Forelimb muscle (tissue), 1 donor: Measurements from ENCODE around the gene GIPC3. TPM values are rescaled to one million over a fixed set of nuclear protein-coding genes. Genes with fewer than 3 reads are reported as not detected.
"Not testable (repeated sequence)": the region's sequence is repeated elsewhere in the genome, so short reads cannot be mapped to it uniquely, and the experiment has no call there.

Source experiments
- DNase-seq: peaks from one replicate; pipeline ENCODE4 v3.0.0-alpha.2; 2013; ENCODE audit warnings: low read depth
- polyA plus RNA-seq: library from polyadenylated mRNA; unstranded; fragments of 120-200 nt; gene quantifications from one replicate; pipeline ENCODE4 v1.2.1, GENCODE V29; 2013; ENCODE audit not compliant: insufficient read length

GIPC3 gene
- polyA plus RNA-seq, 1 donor = 1.4 TPM

DNA sequence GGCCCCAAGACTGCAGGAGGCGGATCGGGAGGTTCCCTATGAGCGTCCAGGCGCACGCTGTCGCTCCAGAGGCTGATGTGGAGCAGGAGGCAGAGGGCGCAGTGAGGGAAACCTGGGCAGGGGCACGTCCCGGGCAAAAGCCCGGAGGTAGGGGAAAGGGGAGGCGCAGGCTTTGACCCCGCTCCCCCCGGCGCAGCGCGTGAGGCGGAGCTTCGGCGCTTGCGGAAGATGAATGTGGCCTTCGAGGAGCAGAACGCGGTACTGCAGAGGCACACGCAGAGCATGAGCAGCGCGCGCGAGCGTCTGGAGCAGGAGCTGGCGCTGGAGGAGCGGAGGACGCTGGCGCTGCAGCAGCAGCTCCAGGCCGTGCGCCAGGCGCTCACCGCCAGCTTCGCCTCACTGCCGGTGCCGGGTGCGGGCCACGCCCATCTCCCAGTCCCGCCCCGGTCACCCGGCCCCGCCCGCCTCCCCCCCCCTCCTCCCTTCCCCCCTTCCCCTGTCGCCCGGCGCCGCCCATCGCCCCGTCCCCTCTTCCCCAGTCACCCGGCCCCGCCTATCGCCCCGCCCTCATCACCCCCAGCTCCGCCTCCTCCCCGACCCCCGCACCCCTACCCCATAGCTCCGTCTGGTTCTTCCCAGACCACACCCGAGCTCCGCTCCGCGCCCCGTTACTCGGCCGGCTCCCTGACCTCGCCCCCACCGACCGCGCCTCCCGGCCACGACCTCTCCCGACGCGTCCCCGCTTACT, 8.4 kb upstream of the GIPC3 start:
- DNase-seq = no peak

- DNase-seq = no peak
Observed at GRCh38 chr19:3577723-3578344, 7.4 kb upstream of the GIPC3 start.

- DNase-seq = no peak
Observed at GRCh38 chr19:3578390-3578789, 6.9 kb upstream of the GIPC3 start.

- peak; percentile 34 for DNase-seq
Observed at GRCh38 chr19:3580156-3580934, 4.9 kb upstream of the GIPC3 start.

- not testable (repeated sequence) for DNase-seq
Observed at GRCh38 chr19:3581792-3582191, 3.5 kb upstream of the GIPC3 start.

DNA sequence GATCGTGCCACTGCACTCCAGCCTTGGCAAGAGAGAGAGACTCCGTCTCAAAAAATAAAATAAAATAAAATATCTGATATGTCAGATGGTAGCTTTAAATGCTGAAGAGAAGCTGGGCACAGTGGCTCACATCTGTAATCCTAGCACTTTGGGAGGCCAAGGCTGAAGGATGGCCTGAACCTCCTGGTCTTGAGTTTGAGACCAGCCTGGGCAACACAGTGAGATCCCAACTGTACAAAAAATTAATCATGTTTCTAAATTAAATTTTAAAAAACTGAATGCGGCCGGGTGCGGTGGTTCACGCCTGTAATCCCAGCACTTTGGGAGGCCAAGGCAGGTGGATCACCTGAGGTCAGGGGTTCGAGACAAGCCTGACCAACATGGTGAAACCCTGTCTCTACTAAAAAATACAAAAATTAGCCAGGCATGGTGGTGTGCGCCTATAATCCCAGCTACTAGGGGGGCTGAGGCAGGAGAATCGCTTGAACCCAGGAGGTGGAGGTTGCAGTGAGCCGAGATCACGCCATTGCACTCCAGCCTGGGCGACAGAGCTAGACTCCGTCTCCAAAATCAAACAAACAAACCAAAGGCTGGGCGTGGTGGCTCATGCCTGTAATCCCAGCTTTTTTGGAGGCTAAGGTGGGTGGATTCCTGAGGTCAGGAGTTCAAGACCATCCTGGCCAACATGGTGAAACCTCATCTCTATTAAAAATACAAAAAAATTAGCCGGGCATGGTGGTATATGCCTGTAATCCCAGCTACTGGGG, 1.1 kb upstream of the GIPC3 start:
- DNase-seq = not testable (repeated sequence)

DNA sequence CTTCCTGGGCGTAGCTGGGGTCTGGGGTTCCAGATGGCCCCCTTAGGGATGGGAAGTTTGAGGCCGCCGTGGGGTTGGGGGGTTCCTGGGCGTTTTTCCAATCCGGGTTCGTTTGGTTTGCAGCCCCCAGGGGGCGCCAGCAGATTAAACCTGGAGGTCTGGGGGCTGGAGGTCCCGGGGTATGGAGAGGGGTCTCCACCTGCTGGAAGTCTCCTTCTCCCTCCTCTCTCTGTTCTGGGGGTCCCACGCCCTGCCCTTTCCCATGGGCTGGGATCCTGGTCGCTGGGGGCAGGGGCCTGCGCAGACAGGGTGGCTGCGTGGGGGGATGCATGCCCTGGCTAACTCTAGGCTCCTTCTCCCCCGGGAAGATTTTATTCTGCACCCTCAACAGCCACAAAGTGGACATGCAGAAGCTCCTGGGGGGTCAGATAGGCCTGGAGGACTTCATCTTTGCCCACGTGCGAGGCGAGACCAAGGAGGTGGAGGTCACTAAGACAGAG, 899 bp downstream of the GIPC3 start:
- DNase-seq = no peak

GRCh38 chr19:3586707-3587346, 1.5 kb downstream of the GIPC3 start:
- no peak for DNase-seq

- DNase-seq = no peak
Observed at GRCh38 chr19:3589439-3589838, 4.2 kb downstream of the GIPC3 start.

DNA sequence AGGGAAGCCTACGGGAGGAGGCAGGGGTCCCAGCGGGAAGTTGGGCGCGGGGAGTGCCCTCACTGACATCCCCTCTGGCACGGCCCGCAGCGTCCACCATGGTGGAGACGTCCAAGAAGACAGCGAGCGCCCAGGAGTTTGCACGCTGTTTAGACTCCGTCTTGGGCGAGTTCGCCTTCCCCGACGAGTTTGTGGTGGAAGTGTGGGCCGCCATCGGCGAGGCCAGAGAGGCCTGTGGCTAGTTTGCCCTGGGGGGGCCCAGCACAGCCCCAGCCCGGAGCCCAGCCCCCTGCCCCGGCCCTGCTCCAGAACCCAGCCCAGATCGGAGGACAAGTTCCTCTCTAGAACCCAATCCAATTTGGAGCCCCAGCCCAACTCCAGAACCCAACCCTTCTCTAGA, 4.7 kb downstream of the GIPC3 start:
- DNase-seq = no peak

DNA sequence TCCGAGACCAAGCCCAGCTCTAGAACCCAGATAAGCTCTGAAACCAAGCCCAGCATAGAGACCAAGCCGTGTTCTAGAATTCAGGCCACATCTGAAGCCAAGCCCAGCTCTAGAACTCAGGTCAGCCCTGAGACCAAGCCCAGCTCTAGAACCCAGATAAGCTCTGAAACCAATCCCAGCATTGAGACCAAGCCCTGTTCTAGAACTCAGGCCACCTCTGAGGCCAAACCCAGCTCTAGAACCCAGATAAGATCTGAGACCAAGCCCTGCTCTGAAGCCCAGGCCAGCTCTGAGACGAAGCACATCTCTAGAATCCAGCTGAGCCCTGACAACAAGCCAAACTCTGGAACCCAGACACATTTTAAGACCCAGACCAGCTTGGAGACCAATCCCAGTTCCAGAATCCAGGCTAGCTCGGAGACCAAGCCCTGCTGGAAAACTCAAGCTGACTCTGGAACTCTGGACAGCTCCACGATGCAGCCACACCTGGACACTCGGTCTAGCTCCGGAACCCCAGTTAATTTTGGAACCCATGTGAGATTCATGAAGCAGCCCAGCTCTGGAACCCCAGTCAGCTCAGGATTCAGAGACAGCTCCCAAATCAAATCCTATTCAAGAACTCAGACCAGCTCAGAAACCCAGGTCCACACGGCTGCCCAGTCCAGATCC, 5.8 kb downstream of the GIPC3 start:
- no peak for DNase-seq

GRCh38 chr19:3591876-3592613, 6.8 kb downstream of the GIPC3 start:
- DNase-seq = no peak

DNA sequence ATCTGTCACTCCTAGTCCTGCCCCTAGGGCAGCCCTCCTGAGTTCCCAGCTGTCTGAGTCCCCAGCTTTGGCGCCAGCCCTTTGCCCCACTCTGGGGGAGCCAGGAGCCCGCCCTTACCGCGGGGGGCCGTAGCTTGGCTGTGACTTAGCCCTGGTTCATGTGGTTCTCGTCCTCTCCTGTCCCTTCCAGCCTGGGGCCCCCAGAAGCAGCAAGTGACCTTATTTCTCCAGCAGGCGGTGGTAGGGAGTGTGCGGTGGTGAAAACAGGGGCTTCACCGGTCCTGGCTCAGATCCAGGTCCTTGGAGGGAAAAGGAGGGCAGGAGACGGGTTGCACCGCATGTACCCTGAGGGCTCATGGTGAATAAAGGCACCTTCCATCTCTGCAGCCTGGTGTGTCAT, 7.9 kb downstream of the GIPC3 start:
- DNase-seq = no peak

DNA sequence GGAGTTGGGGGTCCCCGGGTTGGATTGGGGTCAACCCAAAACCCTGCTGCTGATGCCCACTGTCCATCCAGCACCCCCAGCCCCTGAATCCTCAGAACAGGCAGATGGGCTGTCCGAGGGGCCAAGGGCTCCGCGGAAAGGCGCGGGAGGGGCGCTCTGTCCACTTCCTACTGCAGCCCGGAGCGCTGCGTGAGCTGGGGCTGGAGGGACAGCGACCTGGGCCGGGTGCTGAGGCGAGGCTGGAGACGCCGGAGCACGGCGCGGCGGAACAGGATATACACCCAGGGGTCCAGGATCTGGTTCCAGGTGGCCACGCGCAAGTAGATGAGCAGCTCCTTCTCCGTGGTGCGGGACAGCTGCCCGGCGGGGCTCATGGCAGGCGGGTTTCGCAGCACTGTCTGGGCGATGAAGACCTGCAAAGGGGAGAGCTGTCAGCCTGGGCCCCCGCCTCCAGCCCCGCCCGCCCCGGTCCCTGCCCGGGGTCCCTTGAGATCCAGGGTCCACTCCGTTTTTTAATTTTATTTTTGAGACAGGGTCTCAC, 10.3 kb downstream of the GIPC3 start:
- DNase-seq = no peak

GRCh38 chr19:3599776-3600187, 14.5 kb downstream of the GIPC3 start:
- no peak for DNase-seq

GRCh38 chr19:3601021-3601420, 15.7 kb downstream of the GIPC3 start:
- no peak for DNase-seq

GRCh38 chr19:3603121-3603811, 18.0 kb downstream of the GIPC3 start:
- DNase-seq = no peak

GRCh38 chr19:3604227-3604986, 19.1 kb downstream of the GIPC3 start:
- no peak for DNase-seq
